Testis (tissue), 3 donors: ENCODE results near the gene SETD1A. TPM values are rescaled to one million over a fixed set of nuclear protein-coding genes. Genes with fewer than 3 reads are reported as not detected.

Source experiments
- DNase-seq: peaks from one replicate; pipeline ENCODE4 v3.0.0-alpha.2; 2019
- H3K27ac ChIP-seq, 2 donors: fragments of 200-600 bp; sonication (generic); one replicate each; pipeline ENCODE4 v1.5.1; 2019
- H3K27me3 ChIP-seq: fragments of 200-600 bp; sonication (generic); one replicate; pipeline ENCODE4 v1.5.1; 2019
- H3K36me3 ChIP-seq: fragments of 200-600 bp; sonication (generic); one replicate; pipeline ENCODE4 v1.5.1; 2017; ENCODE audit warnings: low read depth; ENCODE audit errors: missing control alignments
- H3K4me1 ChIP-seq: fragments of 200-600 bp; sonication (generic); one replicate; pipeline ENCODE4 v1.5.1; 2019
- H3K4me3 ChIP-seq, 2 donors: fragments of 200-600 bp; sonication (generic); one replicate each; pipeline ENCODE4 v1.5.1; 2017 to 2019
- H3K9me3 ChIP-seq: fragments of 200-600 bp; sonication (generic); one replicate; pipeline ENCODE4 v1.5.1; 2017
- CTCF ChIP-seq, 3 experiments: fragments of 450-650 bp in 2 of 3; fragments of 200-600 bp in 1 of 3; sonication (generic) in 1 of 3; IDR thresholded peaks; one replicate each; pipeline ENCODE4 v1.5.1; 2016 to 2019; ENCODE audit warnings: antibody characterized with exemption in 3 of 3, mild to moderate bottlenecking in 2 of 3, moderate library complexity in 1 of 3
- POLR2A ChIP-seq: fragments of 450-650 bp; IDR thresholded peaks from one replicate; pipeline ENCODE4 v1.6.1; 2017; ENCODE audit warnings: antibody characterized with exemption, mild to moderate bottlenecking, moderate library complexity
- WGBS, 2 donors: methylation state at CpG; one replicate each; pipeline ENCODE4 v1.1.5; 2018; 5-methylcytosine and 5-hydroxymethylcytosine counted together
- intact Hi-C: fragments of 100-400 bp; cut with DNase I; formaldehyde crosslinking; loops from one replicate; pipeline ENCODE4 v1.15.1; 2023; ENCODE audit warnings: low total_unique reads
- polyA plus RNA-seq: library from polyadenylated mRNA; stranded (reverse); fragments of 350-450 nt; fragmentation: Illumina TruSeq; extraction: RNeasy Lipid Tissue Mini Kit (QIAGEN cat#74804); gene quantifications from one replicate; pipeline ENCODE4 v1.2.3, GENCODE V29; 2014; ENCODE audit warnings: low read depth, low replicate concordance; ENCODE audit not compliant: insufficient read depth
- total RNA-seq, 2 donors: library from RNA; depleted of rRNA; stranded (reverse); fragments of >200 nt; gene quantifications; one replicate each; pipeline ENCODE4 v1.2.3, GENCODE V29; 2016

Gene SETD1A
- total and polyA plus RNA-seq, 3 donors from 2014 or later = 41.4 to 45.8 (median 45.7) TPM

GRCh38 chr16:30979170-30980022 lies 21.8 kb downstream of the SETD1A start:
- DNase-seq = no peak
- Histone ChIP-seq H3K27me3 (no peaks in the 10 kb centered on the region), H3K4me1 (no peaks in the 10 kb centered on the region), H3K27ac (no peak overlapping the region), H3K36me3 (no peaks in the 10 kb centered on the region), H3K4me3 (no peak overlapping the region), H3K9me3 (no peaks in the 10 kb centered on the region)
- TF ChIP-seq POLR2A (no peak), CTCF (IDR thresholded peaks at IDR 0.05) (no peak)
- intact Hi-C loops = loop anchor here (5.0 to 10.0 kb wide), 4 partner anchors 55 to 455 kb away; partner anchors contain the start of gene STX4
- 85 to 88% methylated on average over 27 to 54 of the region's 62 CpGs for WGBS, 2 donors

- 80 to 82% methylated on average over 12 to 15 of the region's 15 CpGs for WGBS, 2 donors
- Histone ChIP-seq H3K4me1 (no peaks in the 10 kb centered on the region), H3K27ac (no peak overlapping the region), H3K36me3 (no peaks in the 10 kb centered on the region), H3K9me3 (no peaks in the 10 kb centered on the region), H3K4me3 (no peak overlapping the region), H3K27me3 (no peaks in the 10 kb centered on the region)
- intact Hi-C loops = loop anchor here (5.0 to 10.0 kb wide), 4 partner anchors 55 to 455 kb away; partner anchors contain the start of gene STX4
- no peak for TF ChIP-seq POLR2A
- no peak for TF ChIP-seq CTCF (IDR thresholded peaks at IDR 0.05)
- no peak for DNase-seq
Observed at GRCh38 chr16:30980023-30980371, 22.4 kb downstream of the SETD1A start.

- Histone ChIP-seq H3K4me1 (peaks cover 4% of the 10 kb centered on the region), H3K27me3 (no peaks in the 10 kb centered on the region), H3K9me3 (no peaks in the 10 kb centered on the region), H3K4me3 (no peak overlapping the region), H3K36me3 (no peaks in the 10 kb centered on the region), H3K27ac (no peak overlapping the region)
- TF ChIP-seq CTCF (IDR thresholded peaks at IDR 0.05) (no peak), POLR2A (no peak)
- no peak for DNase-seq
- WGBS, 2 donors = 85 to 88% methylated on average over 18 to 29 of the region's 29 CpGs
- intact Hi-C loops = loop anchor here (5.0 to 10.0 kb wide), 4 partner anchors 54 to 454 kb away; partner anchors contain the start of gene STX4
Observed at GRCh38 chr16:30980434-30980833, 22.9 kb downstream of the SETD1A start.

- H3K36me3 ChIP-seq = no peaks in the 10 kb centered on the region
- intact Hi-C loops = loop anchor here (5.0 to 10.0 kb wide), 4 partner anchors 54 to 454 kb away; partner anchors contain the start of gene STX4
Observed at GRCh38 chr16:30980959-30981358, 23.4 kb downstream of the SETD1A start.

More at GRCh38 chr16:30980959-30981358, 23.4 kb downstream of the SETD1A start:
- peaks cover 9% of the 10 kb centered on the region for H3K4me1 ChIP-seq
- WGBS, 2 donors = 96 to 100% methylated on average over 3 to 14 of the region's 14 CpGs
- no peak for DNase-seq
- no peak for TF ChIP-seq CTCF (IDR thresholded peaks at IDR 0.05)
- no peak for TF ChIP-seq POLR2A
- H3K4me3 ChIP-seq = no peak overlapping the region
- H3K27me3 ChIP-seq = no peaks in the 10 kb centered on the region
- H3K9me3 ChIP-seq = no peaks in the 10 kb centered on the region
- H3K27ac ChIP-seq = no peak overlapping the region
